COR-L47 (cell line): ENCODE measurements around the gene AMBRA1.
A peak's percentile ranks its signal among the peaks of the same experiment; 100 is the strongest.

Experiments used
- DNase-seq: peaks from one replicate; lab custom pipeline; 2025; lab: John Stamatoyannopoulos, UW

Gene AMBRA1

GRCh38 chr11:46472662-46472994, 121.2 kb downstream of the AMBRA1 start:
- DNase-seq: no peak

- no peak for DNase-seq
Observed at GRCh38 chr11:46471943-46472661, 121.7 kb downstream of the AMBRA1 start.

- DNase-seq: no peak
Observed at GRCh38 chr11:46469926-46470325, 123.9 kb downstream of the AMBRA1 start.

GRCh38 chr11:46465683-46466082, 128.1 kb downstream of the AMBRA1 start:
- DNase-seq: no peak

- no peak for DNase-seq
Observed at GRCh38 chr11:46463701-46464421, 130.0 kb downstream of the AMBRA1 start.

- no peak for DNase-seq
Observed at GRCh38 chr11:46461461-46461927, 132.3 kb downstream of the AMBRA1 start.

- no peak for DNase-seq
Observed at GRCh38 chr11:46458491-46458890, 135.3 kb downstream of the AMBRA1 start.

- DNase-seq: no peak
Observed at GRCh38 chr11:46457659-46458424, 136.0 kb downstream of the AMBRA1 start.

- DNase-seq: no peak
Observed at GRCh38 chr11:46457021-46457420, 136.8 kb downstream of the AMBRA1 start.

GRCh38 chr11:46456269-46457001, 137.4 kb downstream of the AMBRA1 start:
- no peak for DNase-seq

GRCh38 chr11:46455834-46456233, 138.0 kb downstream of the AMBRA1 start:
- DNase-seq: no peak

GRCh38 chr11:46452918-46453517, 140.8 kb downstream of the AMBRA1 start:
- no peak for DNase-seq

- DNase-seq: no peak
Observed at GRCh38 chr11:46451759-46452158, 142.1 kb downstream of the AMBRA1 start.

- DNase-seq: no peak
Observed at GRCh38 chr11:46450846-46451477, 142.9 kb downstream of the AMBRA1 start.

- no peak for DNase-seq
Observed at GRCh38 chr11:46447544-46447943, 146.3 kb downstream of the AMBRA1 start.

- DNase-seq: peak; percentile 39
Observed at GRCh38 chr11:46445920-46446771, 147.7 kb downstream of the AMBRA1 start.

- no peak for DNase-seq
Observed at GRCh38 chr11:46445192-46445919, 148.5 kb downstream of the AMBRA1 start.

- DNase-seq: no peak
Observed at GRCh38 chr11:46444305-46444704, 149.5 kb downstream of the AMBRA1 start.

- no peak for DNase-seq
Observed at GRCh38 chr11:46438211-46438610, 155.6 kb downstream of the AMBRA1 start.
